IMR-90 (cell line): ENCODE data around the gene NCKAP5.

ENCODE experiments used
- RAD21 ChIP-seq: IDR thresholded peaks from 2 replicates; pipeline ENCODE4 v1.6.1; 2012; ENCODE audit warnings: low read length, improper control_type of control experiment
- TF ChIP-seq, protein P1 (sequence below): conservative IDR thresholded peaks from 2 replicates; pipeline ENCODE4 v1.5.1; 2012; ENCODE audit warnings: mild to moderate bottlenecking, low read depth, low read length, improper control_type of control experiment

- TF ChIP-seq, protein P1, sequence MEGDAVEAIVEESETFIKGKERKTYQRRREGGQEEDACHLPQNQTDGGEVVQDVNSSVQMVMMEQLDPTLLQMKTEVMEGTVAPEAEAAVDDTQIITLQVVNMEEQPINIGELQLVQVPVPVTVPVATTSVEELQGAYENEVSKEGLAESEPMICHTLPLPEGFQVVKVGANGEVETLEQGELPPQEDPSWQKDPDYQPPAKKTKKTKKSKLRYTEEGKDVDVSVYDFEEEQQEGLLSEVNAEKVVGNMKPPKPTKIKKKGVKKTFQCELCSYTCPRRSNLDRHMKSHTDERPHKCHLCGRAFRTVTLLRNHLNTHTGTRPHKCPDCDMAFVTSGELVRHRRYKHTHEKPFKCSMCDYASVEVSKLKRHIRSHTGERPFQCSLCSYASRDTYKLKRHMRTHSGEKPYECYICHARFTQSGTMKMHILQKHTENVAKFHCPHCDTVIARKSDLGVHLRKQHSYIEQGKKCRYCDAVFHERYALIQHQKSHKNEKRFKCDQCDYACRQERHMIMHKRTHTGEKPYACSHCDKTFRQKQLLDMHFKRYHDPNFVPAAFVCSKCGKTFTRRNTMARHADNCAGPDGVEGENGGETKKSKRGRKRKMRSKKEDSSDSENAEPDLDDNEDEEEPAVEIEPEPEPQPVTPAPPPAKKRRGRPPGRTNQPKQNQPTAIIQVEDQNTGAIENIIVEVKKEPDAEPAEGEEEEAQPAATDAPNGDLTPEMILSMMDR: no peak
- TF ChIP-seq RAD21: no peak
These were observed 410.2 kb downstream of the NCKAP5 start for GRCh38 chr2:133158024-133158423.
